A673 (cell line): ENCODE data around the gene TAS1R2. TPM values are rescaled to one million over a fixed set of nuclear protein-coding genes. Genes with fewer than 3 reads are reported as not detected.

ENCODE experiments used
- BruUV-seq: library from RNA; stranded (reverse); fragments of 400-500 nt; replicated peaks from 2 replicates; lab custom pipeline; 2021; lab: Mats Ljungman, UMichigan
- CTCF ChIA-PET: fragments of 300-600 bp; sonication (Branson Sonifier 250); formaldehyde crosslinking; loops from one replicate; lab custom pipeline; 2022; ENCODE audit warnings: antibody characterized with exemption; lab: Charles Lee
- POLR2A ChIA-PET: fragments of 300-600 bp; sonication (Branson Sonifier 250); formaldehyde crosslinking; loops from one replicate; lab custom pipeline; 2022; ENCODE audit warnings: antibody characterized with exemption; ENCODE audit not compliant: low non-redundant PET; lab: Charles Lee
- DNase-seq: peaks from one replicate; pipeline ENCODE4 v3.0.0-alpha.2; 2015; ENCODE audit warnings: low spot score
- H3K27ac ChIP-seq: fragments of 200-600 bp; sonication (generic); 2 replicates; pipeline ENCODE4 v1.5.1; 2016; ENCODE audit warnings: mixed run types, low read depth, mild to moderate bottlenecking, mixed read lengths, antibody characterized with exemption, low read length; ENCODE audit not compliant: poor library complexity, severe bottlenecking
- H3K27me3 ChIP-seq: fragments of 200-600 bp; sonication (generic); replicated peaks from 2 replicates; pipeline ENCODE4 v1.6.1; 2017; ENCODE audit warnings: mixed run types, low read depth, mild to moderate bottlenecking, mixed read lengths, antibody characterized with exemption, low read length; ENCODE audit not compliant: insufficient read depth, poor library complexity
- H3K36me3 ChIP-seq: fragments of 200-600 bp; sonication (generic); 2 replicates; pipeline ENCODE4 v1.6.1; 2016; ENCODE audit warnings: mixed run types, mild to moderate bottlenecking, mixed read lengths, antibody characterized with exemption, low read length; ENCODE audit not compliant: insufficient read depth, poor library complexity, severe bottlenecking
- H3K4me1 ChIP-seq: fragments of 200-600 bp; sonication (generic); 2 replicates; pipeline ENCODE4 v1.6.1; 2017; ENCODE audit warnings: mixed run types, mild to moderate bottlenecking, mixed read lengths, antibody characterized with exemption, low read length; ENCODE audit not compliant: insufficient read depth, poor library complexity, severe bottlenecking
- H3K4me3 ChIP-seq: fragments of 200-600 bp; sonication (generic); 2 replicates; pipeline ENCODE4 v1.5.1; 2016; ENCODE audit warnings: low read depth, mixed run types, mild to moderate bottlenecking, mixed read lengths, low read length; ENCODE audit not compliant: poor library complexity, severe bottlenecking
- H3K9me3 ChIP-seq: fragments of 200-600 bp; sonication (generic); 2 replicates; pipeline ENCODE4 v1.6.1; 2016; ENCODE audit warnings: mixed run types, low read depth, mild to moderate bottlenecking, mixed read lengths, antibody characterized with exemption, low read length; ENCODE audit not compliant: poor library complexity, severe bottlenecking
- EZH2 ChIP-seq: fragments of 200-600 bp; sonication (generic); IDR thresholded peaks from 2 replicates; pipeline ENCODE4 v1.6.1; 2017; ENCODE audit warnings: borderline replicate concordance, low read depth, mild to moderate bottlenecking, mixed read lengths, antibody characterized with exemption, low read length; ENCODE audit not compliant: poor library complexity, severe bottlenecking
- intact Hi-C: fragments of 100-400 bp; cut with micrococcal nuclease; formaldehyde crosslinking; loops from one replicate; pipeline ENCODE4 v1.10.0; 2022; ENCODE audit not compliant: unreplicated experiment
- total RNA-seq: library from RNA; stranded (reverse); gene quantifications from 2 replicates; pipeline ENCODE4 v1.2.3, GENCODE V29; 2021
- TF ChIP-seq, protein P1 (sequence below): fragments of 300-800, 200-600 bp; sonication (generic); conservative IDR thresholded peaks from 2 replicates; pipeline ENCODE4 v1.5.1; 2017; ENCODE audit warnings: low read depth, mild to moderate bottlenecking, antibody characterized with exemption, low read length, moderate library complexity, mixed read lengths

Gene TAS1R2
- total RNA-seq, 1 experiment from 2014 or later, result not detected

DNA sequence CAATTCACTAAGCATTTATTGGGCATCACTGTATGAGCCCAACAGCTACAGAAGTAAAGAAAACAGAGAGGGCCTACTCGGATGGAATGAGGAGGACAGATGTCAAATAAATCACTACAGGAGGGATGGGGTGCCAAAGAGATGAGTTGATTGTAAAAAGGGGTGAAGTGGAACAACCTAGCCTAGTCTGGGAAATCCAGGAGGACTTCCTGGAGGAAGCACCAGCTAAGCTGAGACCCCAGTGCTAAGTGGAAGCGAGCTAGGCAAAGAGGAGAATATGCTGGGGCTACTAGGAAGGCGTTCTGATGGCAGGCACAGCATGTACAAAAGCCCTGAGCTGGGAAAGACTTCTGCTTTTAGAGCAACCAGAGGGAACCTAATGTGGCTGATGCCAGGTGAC lies 42.1 kb downstream of the TAS1R2 start:
- CTCF ChIA-PET, result no interaction called here
- intact Hi-C loops, result no loop called here
- Histone ChIP-seq H3K9me3 (no peaks in the 10 kb centered on the region), H3K4me1 (peaks cover 5% of the 10 kb centered on the region), H3K36me3 (no peaks in the 10 kb centered on the region), H3K27me3 (no peaks in the 10 kb centered on the region), H3K4me3 (no peak overlapping the region), H3K27ac (no peak overlapping the region)
- DNase-seq, result no peak
- no TSS peak for BruUV-seq
- POLR2A ChIA-PET, result no interaction called here
- TF ChIP-seq EZH2, result no peak
- TF ChIP-seq, protein P1, sequence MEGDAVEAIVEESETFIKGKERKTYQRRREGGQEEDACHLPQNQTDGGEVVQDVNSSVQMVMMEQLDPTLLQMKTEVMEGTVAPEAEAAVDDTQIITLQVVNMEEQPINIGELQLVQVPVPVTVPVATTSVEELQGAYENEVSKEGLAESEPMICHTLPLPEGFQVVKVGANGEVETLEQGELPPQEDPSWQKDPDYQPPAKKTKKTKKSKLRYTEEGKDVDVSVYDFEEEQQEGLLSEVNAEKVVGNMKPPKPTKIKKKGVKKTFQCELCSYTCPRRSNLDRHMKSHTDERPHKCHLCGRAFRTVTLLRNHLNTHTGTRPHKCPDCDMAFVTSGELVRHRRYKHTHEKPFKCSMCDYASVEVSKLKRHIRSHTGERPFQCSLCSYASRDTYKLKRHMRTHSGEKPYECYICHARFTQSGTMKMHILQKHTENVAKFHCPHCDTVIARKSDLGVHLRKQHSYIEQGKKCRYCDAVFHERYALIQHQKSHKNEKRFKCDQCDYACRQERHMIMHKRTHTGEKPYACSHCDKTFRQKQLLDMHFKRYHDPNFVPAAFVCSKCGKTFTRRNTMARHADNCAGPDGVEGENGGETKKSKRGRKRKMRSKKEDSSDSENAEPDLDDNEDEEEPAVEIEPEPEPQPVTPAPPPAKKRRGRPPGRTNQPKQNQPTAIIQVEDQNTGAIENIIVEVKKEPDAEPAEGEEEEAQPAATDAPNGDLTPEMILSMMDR, result no peak

- no peaks in the 10 kb centered on the region for H3K27me3 ChIP-seq
- no peaks in the 10 kb centered on the region for H3K36me3 ChIP-seq
- no peak overlapping the region for H3K4me3 ChIP-seq
- CTCF ChIA-PET, result no interaction called here
- H3K27ac ChIP-seq, result no peak overlapping the region
- H3K9me3 ChIP-seq, result no peaks in the 10 kb centered on the region
- POLR2A ChIA-PET, result no interaction called here
- intact Hi-C loops, result no loop called here
- no peak for TF ChIP-seq EZH2
- TF ChIP-seq, protein P1, result no peak
- no TSS peak for BruUV-seq
- peaks cover 5% of the 10 kb centered on the region for H3K4me1 ChIP-seq
- no peak for DNase-seq
Observed at GRCh38 chr1:18816808-18817207, 42.7 kb downstream of the TAS1R2 start.

- H3K9me3 ChIP-seq, result no peaks in the 10 kb centered on the region
- no peaks in the 10 kb centered on the region for H3K27me3 ChIP-seq
- CTCF ChIA-PET, result no interaction called here
- TF ChIP-seq, protein P1, result no peak
- TF ChIP-seq EZH2, result no peak
- intact Hi-C loops, result no loop called here
- H3K4me1 ChIP-seq, result peaks cover 5% of the 10 kb centered on the region
- no peak overlapping the region for H3K4me3 ChIP-seq
- POLR2A ChIA-PET, result interaction anchor here (0.5 kb wide), 1 partner anchor 132 kb away, joined by 4 read pairs; no protein-coding TSS in a partner anchor
- H3K36me3 ChIP-seq, result no peaks in the 10 kb centered on the region
- DNase-seq, result no peak
- no peak overlapping the region for H3K27ac ChIP-seq
- no TSS peak for BruUV-seq
Observed at GRCh38 chr1:18814874-18815531, 44.5 kb downstream of the TAS1R2 start.
